ENCODE results near the gene CBLL1. TPM values are rescaled to one million over a fixed set of nuclear protein-coding genes. Genes with fewer than 3 reads are reported as not detected.

The CBLL1 gene
- total and polyA plus RNA-seq, 2 of the 4 experiments (the other 2 are of a cell fraction) = 15.6 to 19.0 TPM

DNA sequence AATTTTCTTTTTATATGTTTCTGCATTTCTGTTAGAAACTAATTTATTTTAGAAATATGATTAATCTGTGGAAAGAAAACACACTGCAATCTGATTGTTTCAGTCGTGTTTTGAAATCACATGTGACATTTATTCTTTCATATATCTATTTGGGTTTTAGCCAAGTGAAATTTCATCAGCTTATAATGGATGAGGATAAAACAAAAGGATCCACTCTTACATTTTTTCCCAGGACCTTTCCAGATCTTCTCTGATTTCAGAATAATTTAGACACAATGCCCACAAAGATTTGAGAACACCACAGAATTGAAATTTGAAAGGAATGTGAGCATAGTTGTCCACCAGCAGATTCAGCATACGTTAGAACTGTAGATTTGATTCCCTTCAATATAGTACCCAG lies 29.1 kb downstream of the CBLL1 start:
- DNase-seq (no peak), ATAC-seq (ENCODE audit: low read depth) (no peak)
- ChIA-PET CTCF (no interaction called here), POLR2A (ENCODE audit: unreplicated experiment) (no interaction called here)
- H4K91ac ChIP-seq (ENCODE audit: insufficient read depth, low read depth, low read length) = no peak overlapping the region
- H3K79me1 ChIP-seq (ENCODE audit: low read depth in 1 of 2, low read length in 2 of 2) = no peaks in the 10 kb centered on the region
- no peak overlapping the region for H3K14ac ChIP-seq (replicated peaks; ENCODE audit: low read depth, low read length)
- H3K9me1 ChIP-seq (ENCODE audit: insufficient read depth, low read length) = no peaks in the 10 kb centered on the region
- H4K8ac ChIP-seq (ENCODE audit: low read depth in 2 of 2, low read length in 2 of 2) = no peak overlapping the region
- H4K5ac ChIP-seq (ENCODE audit: low read depth, low read length) = no peak overlapping the region
- dilution Hi-C loops (cut with HindIII; ENCODE audit: low sequenced_read_pairs, unreplicated experiment) (no loop called here), in situ Hi-C loops (cut with MboI; ENCODE audit: low sequenced_read_pairs) (no loop called here), intact Hi-C loops (cut with micrococcal nuclease) (no loop called here)
- TF ChIP-seq, protein P1, sequence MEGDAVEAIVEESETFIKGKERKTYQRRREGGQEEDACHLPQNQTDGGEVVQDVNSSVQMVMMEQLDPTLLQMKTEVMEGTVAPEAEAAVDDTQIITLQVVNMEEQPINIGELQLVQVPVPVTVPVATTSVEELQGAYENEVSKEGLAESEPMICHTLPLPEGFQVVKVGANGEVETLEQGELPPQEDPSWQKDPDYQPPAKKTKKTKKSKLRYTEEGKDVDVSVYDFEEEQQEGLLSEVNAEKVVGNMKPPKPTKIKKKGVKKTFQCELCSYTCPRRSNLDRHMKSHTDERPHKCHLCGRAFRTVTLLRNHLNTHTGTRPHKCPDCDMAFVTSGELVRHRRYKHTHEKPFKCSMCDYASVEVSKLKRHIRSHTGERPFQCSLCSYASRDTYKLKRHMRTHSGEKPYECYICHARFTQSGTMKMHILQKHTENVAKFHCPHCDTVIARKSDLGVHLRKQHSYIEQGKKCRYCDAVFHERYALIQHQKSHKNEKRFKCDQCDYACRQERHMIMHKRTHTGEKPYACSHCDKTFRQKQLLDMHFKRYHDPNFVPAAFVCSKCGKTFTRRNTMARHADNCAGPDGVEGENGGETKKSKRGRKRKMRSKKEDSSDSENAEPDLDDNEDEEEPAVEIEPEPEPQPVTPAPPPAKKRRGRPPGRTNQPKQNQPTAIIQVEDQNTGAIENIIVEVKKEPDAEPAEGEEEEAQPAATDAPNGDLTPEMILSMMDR (conservative IDR thresholded peaks at IDR 0.05; ENCODE audit: low read depth, low read length) = no peak
- TF ChIP-seq BHLHE40 (IDR thresholded peaks at IDR 0.05; ENCODE audit: low read depth, low read length) (no peak), CEBPB (IDR thresholded peaks at IDR 0.05; ENCODE audit: low read depth, low read length) (no peak), CHD1 (IDR thresholded peaks at IDR 0.05; ENCODE audit: low read depth, low read length) (no peak), NFE2L2 (IDR thresholded peaks at IDR 0.05; ENCODE audit: low read depth, low read length) (no peak), MAFK (IDR thresholded peaks at IDR 0.05; ENCODE audit: low read depth, low read length) (no peak), RFX5 (IDR thresholded peaks at IDR 0.05; ENCODE audit: low read depth, low read length) (no peak)
- TF ChIP-seq, protein P2, sequence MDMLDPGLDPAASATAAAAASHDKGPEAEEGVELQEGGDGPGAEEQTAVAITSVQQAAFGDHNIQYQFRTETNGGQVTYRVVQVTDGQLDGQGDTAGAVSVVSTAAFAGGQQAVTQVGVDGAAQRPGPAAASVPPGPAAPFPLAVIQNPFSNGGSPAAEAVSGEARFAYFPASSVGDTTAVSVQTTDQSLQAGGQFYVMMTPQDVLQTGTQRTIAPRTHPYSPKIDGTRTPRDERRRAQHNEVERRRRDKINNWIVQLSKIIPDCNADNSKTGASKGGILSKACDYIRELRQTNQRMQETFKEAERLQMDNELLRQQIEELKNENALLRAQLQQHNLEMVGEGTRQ (IDR thresholded peaks at IDR 0.05; ENCODE audit: low read depth, low read length) = no peak
- TF ChIP-seq, protein P3, sequence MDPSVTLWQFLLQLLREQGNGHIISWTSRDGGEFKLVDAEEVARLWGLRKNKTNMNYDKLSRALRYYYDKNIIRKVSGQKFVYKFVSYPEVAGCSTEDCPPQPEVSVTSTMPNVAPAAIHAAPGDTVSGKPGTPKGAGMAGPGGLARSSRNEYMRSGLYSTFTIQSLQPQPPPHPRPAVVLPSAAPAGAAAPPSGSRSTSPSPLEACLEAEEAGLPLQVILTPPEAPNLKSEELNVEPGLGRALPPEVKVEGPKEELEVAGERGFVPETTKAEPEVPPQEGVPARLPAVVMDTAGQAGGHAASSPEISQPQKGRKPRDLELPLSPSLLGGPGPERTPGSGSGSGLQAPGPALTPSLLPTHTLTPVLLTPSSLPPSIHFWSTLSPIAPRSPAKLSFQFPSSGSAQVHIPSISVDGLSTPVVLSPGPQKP (IDR thresholded peaks at IDR 0.05; ENCODE audit: borderline replicate concordance, low read depth, low read length) = no peak
- H3K36me3 ChIP-seq (ENCODE audit: control insufficient read depth, insufficient read depth, low read length) = no peaks in the 10 kb centered on the region
- BruUV-seq (replicated peaks) = no TSS peak
- no peaks in the 10 kb centered on the region for H3K9me3 ChIP-seq (ENCODE audit: control insufficient read depth, insufficient read depth, low read length)
- H3K56ac ChIP-seq (ENCODE audit: extremely low read depth, insufficient read depth, low read length) = no peak overlapping the region
- H3K4me3 ChIP-seq (ENCODE audit: insufficient read depth, low read depth, low read length) = no peak overlapping the region
- H2AFZ ChIP-seq (replicated peaks; ENCODE audit: low read length, poor library complexity) = no peak overlapping the region
- H4K20me1 ChIP-seq (ENCODE audit: insufficient read depth, low read length) = no peaks in the 10 kb centered on the region
- no peak overlapping the region for H3K23ac ChIP-seq (ENCODE audit: low read depth, low read length)
- H2BK20ac ChIP-seq (ENCODE audit: low read depth, low read length) = no peak overlapping the region
- H3K18ac ChIP-seq (ENCODE audit: low read depth, low read length) = no peak overlapping the region
- no peak overlapping the region for H3K4me2 ChIP-seq (ENCODE audit: low read depth, low read length)
- H2BK120ac ChIP-seq (ENCODE audit: low read depth, low read length) = no peak overlapping the region
- H3K4me1 ChIP-seq (ENCODE audit: control insufficient read depth, insufficient read depth, low read length) = no peaks in the 10 kb centered on the region
- WGBS, 2 experiments (ENCODE audit: extremely low coverage in 2 of 2, insufficient read length in 1 of 2) = no CpG with 5 or more reads among the region's 2 CpGs
- H3K27ac ChIP-seq (ENCODE audit: insufficient read depth, low read length) = no peak overlapping the region
- H2AK9ac ChIP-seq (replicated peaks; ENCODE audit: low read depth, low read length, poor library complexity) = no peak overlapping the region
- H3K4ac ChIP-seq (ENCODE audit: low read depth, low read length) = no peak overlapping the region
- no peak overlapping the region for H3K9ac ChIP-seq (ENCODE audit: low read depth, low read length)
- H2AK5ac ChIP-seq (ENCODE audit: low read depth, low read length) = no peak overlapping the region
- no peak overlapping the region for H2BK15ac ChIP-seq (ENCODE audit: low read depth, low read length)
- no peak overlapping the region for H2BK5ac ChIP-seq (ENCODE audit: low read depth, low read length, poor library complexity, severe bottlenecking)
- H3K27me3 ChIP-seq (ENCODE audit: control insufficient read depth, insufficient read depth, low read length) = peaks cover 9% of the 10 kb centered on the region

All from IMR-90 (cell line).